Body of pancreas (tissue), 4 donors: ENCODE measurements around the gene FAM174B.

Experiments used
- CTCF ChIP-seq, 7 experiments: fragments of 450-650 bp in 4 of 7; fragments of 200-600 bp in 3 of 7; sonication (generic) in 3 of 7; IDR thresholded peaks; one replicate each; pipeline ENCODE4 v1.5.1; 2016 to 2019; ENCODE audit warnings: antibody characterized with exemption in 7 of 7
- POLR2A ChIP-seq, 3 donors: fragments of 450-650 bp; IDR thresholded peaks; one replicate each; pipeline ENCODE4 v1.6.1; 2016; ENCODE audit warnings: antibody characterized with exemption in 3 of 3, mild to moderate bottlenecking in 2 of 3

DNA sequence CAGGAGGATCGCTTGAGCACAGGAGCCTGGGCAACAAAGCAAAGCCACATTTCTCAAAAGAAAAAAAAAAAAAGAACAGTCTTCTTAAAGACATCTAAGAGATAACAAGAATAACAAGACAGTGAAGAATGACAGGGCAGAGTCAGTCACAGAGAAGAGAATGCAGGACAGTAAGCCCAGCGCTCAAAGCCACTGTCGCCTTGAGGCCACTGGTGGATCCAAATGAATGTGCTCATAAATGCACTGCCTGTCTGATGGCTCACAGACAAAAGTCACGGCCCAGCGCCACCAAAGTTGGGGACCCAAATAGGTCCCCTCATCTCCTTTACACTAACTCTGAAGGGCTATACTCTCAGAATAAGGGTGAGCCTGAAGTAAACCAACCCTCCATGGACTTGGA lies 52.3 kb downstream of the FAM174B start:
- TF ChIP-seq POLR2A (IDR thresholded peaks at IDR 0.05), result no peak
- no peak for TF ChIP-seq CTCF (IDR thresholded peaks at IDR 0.05)
